Measurements from ENCODE around the gene KCTD16.

Gene KCTD16

GRCh38 chr5:144265643-144266247, 95.1 kb downstream of the KCTD16 start:
- Histone ChIP-seq H3K9me3 (ENCODE audit: severe bottlenecking) (no peaks in the 10 kb centered on the region), H3K27me3 (ENCODE audit: insufficient read depth, low read depth, severe bottlenecking) (no peaks in the 10 kb centered on the region), H3K4me3 (ENCODE audit: low read depth, low read length) (no peak overlapping the region), H3K27ac (no peak overlapping the region), H3K36me3 (no peaks in the 10 kb centered on the region)
- TF ChIP-seq CTCF (IDR thresholded peaks at IDR 0.05; ENCODE audit: low read depth, low read length): no peak
- no peak for DNase-seq

- H3K4me3 ChIP-seq (ENCODE audit: low read depth, low read length): no peak overlapping the region
- H3K27ac ChIP-seq: no peak overlapping the region
- H3K36me3 ChIP-seq: no peaks in the 10 kb centered on the region
- H3K27me3 ChIP-seq (ENCODE audit: insufficient read depth, low read depth, severe bottlenecking): no peaks in the 10 kb centered on the region
- DNase-seq: no peak
- TF ChIP-seq CTCF (IDR thresholded peaks at IDR 0.05; ENCODE audit: low read depth, low read length): no peak
- no peaks in the 10 kb centered on the region for H3K9me3 ChIP-seq (ENCODE audit: severe bottlenecking)
Observed at GRCh38 chr5:144267961-144268513, 97.4 kb downstream of the KCTD16 start.

GRCh38 chr5:144273232-144274027, 102.8 kb downstream of the KCTD16 start:
- H3K27ac ChIP-seq: no peak overlapping the region
- no peaks in the 10 kb centered on the region for H3K9me3 ChIP-seq (ENCODE audit: severe bottlenecking)
- no peak overlapping the region for H3K4me3 ChIP-seq (ENCODE audit: low read depth, low read length)
- no peaks in the 10 kb centered on the region for H3K36me3 ChIP-seq
- no peak for DNase-seq
- no peak for TF ChIP-seq CTCF (IDR thresholded peaks at IDR 0.05; ENCODE audit: low read depth, low read length)
- H3K27me3 ChIP-seq (ENCODE audit: insufficient read depth, low read depth, severe bottlenecking): no peaks in the 10 kb centered on the region

GRCh38 chr5:144275329-144275728, 104.7 kb downstream of the KCTD16 start:
- DNase-seq: no peak
- no peaks in the 10 kb centered on the region for H3K27me3 ChIP-seq (ENCODE audit: insufficient read depth, low read depth, severe bottlenecking)
- no peak overlapping the region for H3K4me3 ChIP-seq (ENCODE audit: low read depth, low read length)
- no peak overlapping the region for H3K27ac ChIP-seq
- no peaks in the 10 kb centered on the region for H3K36me3 ChIP-seq
- TF ChIP-seq CTCF (IDR thresholded peaks at IDR 0.05; ENCODE audit: low read depth, low read length): no peak
- H3K9me3 ChIP-seq (ENCODE audit: severe bottlenecking): no peaks in the 10 kb centered on the region

- TF ChIP-seq CTCF (IDR thresholded peaks at IDR 0.05; ENCODE audit: low read depth, low read length): no peak
- DNase-seq: no peak
- no peak overlapping the region for H3K27ac ChIP-seq
Observed at GRCh38 chr5:144276034-144276822, 105.6 kb downstream of the KCTD16 start.

More at GRCh38 chr5:144276034-144276822, 105.6 kb downstream of the KCTD16 start:
- no peak overlapping the region for H3K4me3 ChIP-seq (ENCODE audit: low read depth, low read length)
- no peaks in the 10 kb centered on the region for H3K36me3 ChIP-seq
- H3K9me3 ChIP-seq (ENCODE audit: severe bottlenecking): no peaks in the 10 kb centered on the region
- no peaks in the 10 kb centered on the region for H3K27me3 ChIP-seq (ENCODE audit: insufficient read depth, low read depth, severe bottlenecking)
